AG04449 (cell line): ENCODE measurements around the gene LCN1.

Experiments used
- CTCF ChIA-PET: fragments of 350-600 bp; formaldehyde crosslinking; extraction: SDS; loops from one replicate; lab custom pipeline; 2021; ENCODE audit warnings: antibody characterized with exemption; lab: Yijun Ruan, JAX
- POLR2A ChIA-PET: fragments of 400-600, 350-600 bp; formaldehyde crosslinking; extraction: SDS; loops from one replicate; lab custom pipeline; 2020; ENCODE audit warnings: antibody characterized with exemption, inconsistent platforms; lab: Yijun Ruan, JAX
- DNase-seq: peaks from one replicate; pipeline ENCODE4 v3.0.0-alpha.2; 2010; ENCODE audit warnings: low read depth, low spot score
- H3K4me3 ChIP-seq: 2 replicates; pipeline ENCODE4 v1.5.1; 2011; ENCODE audit warnings: low read depth, mild to moderate bottlenecking, control low read depth, low read length
- CTCF ChIP-seq: IDR thresholded peaks from one replicate; pipeline ENCODE4 v1.5.1; 2011; ENCODE audit warnings: mild to moderate bottlenecking, moderate library complexity, low read length, control low read depth, inconsistent platforms; ENCODE audit not compliant: insufficient read depth; ENCODE audit errors: missing control alignments

Gene LCN1

GRCh38 chr9:135519179-135519971 is 1.9 kb upstream of the LCN1 start:
- ChIA-PET POLR2A (interaction anchor here (0.6 kb wide), 1 partner anchor 600 kb away, joined by 3 read pairs; no protein-coding TSS in a partner anchor), CTCF (interaction anchor here (1.1 to 2.5 kb wide), 2 partner anchors 13 to 15 kb away, joined by 4 to 11 read pairs; no protein-coding TSS in a partner anchor)
- DNase-seq, result no peak
- no peak for TF ChIP-seq CTCF
- H3K4me3 ChIP-seq, result no peak overlapping the region

GRCh38 chr9:135521608-135522095 is 412 bp downstream of the LCN1 start:
- no peak overlapping the region for H3K4me3 ChIP-seq
- CTCF ChIA-PET, result no interaction called here
- POLR2A ChIA-PET, result no interaction called here
- DNase-seq, result no peak
- no peak for TF ChIP-seq CTCF

GRCh38 chr9:135522137-135522877 is 1.1 kb downstream of the LCN1 start:
- CTCF ChIA-PET, result no interaction called here

DNA sequence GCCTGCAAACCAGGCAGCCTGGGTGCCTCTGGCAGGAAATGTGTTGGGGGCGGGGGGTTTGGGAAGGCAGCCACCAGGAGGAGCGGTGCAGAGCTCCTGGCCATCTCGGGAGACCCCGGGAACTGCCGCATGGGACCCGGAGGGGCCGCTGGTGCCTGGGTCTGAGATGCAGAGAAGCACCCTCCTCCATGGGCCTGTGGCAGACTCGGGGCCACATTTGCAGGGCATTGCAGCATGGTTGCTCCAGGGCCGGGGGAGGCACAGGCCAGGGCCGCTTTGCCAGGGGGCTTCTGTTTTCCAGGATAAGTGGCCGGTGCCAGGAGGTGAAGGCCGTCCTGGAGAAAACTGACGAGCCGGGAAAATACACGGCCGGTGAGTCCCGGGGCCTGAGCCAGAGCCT is 1.7 kb downstream of the LCN1 start:
- CTCF ChIA-PET, result no interaction called here
- DNase-seq, result no peak

More at GRCh38 chr9:135522137-135522877, 1.1 kb downstream of the LCN1 start:
- H3K4me3 ChIP-seq, result no peak overlapping the region
- TF ChIP-seq CTCF, result no peak
- DNase-seq, result no peak
- POLR2A ChIA-PET, result interaction anchor here (0.6 kb wide), 1 partner anchor 42 kb away, joined by 3 read pairs; no protein-coding TSS in a partner anchor

GRCh38 chr9:135523521-135524129 is 2.4 kb downstream of the LCN1 start:
- TF ChIP-seq CTCF, result no peak
- ChIA-PET CTCF (interaction anchor here (2.5 kb wide), 1 partner anchor 18 kb away, joined by 17 read pairs; no protein-coding TSS in a partner anchor), POLR2A (no interaction called here)
- H3K4me3 ChIP-seq, result no peak overlapping the region
- DNase-seq, result no peak

More for the DNA sequence above, 1.7 kb downstream of the LCN1 start:
- H3K4me3 ChIP-seq, result no peak overlapping the region
- no peak for TF ChIP-seq CTCF
- POLR2A ChIA-PET, result interaction anchor here (0.6 kb wide), 1 partner anchor 43 kb away, joined by 3 read pairs; no protein-coding TSS in a partner anchor
